ENCODE data around the gene CTPS1.

The CTPS1 gene

GRCh38 chr1:40958210-40958609, 21.3 kb upstream of the CTPS1 start:
- in situ Hi-C loops (cut with HindIII; ENCODE audit: low pct_ligation_motif_present, low pct_unique_long_range_greater_than_20kb, low sequenced_read_pairs): no loop called here
- no peak for DNase-seq

- no peak for DNase-seq
- in situ Hi-C loops (cut with HindIII; ENCODE audit: low pct_ligation_motif_present, low pct_unique_long_range_greater_than_20kb, low sequenced_read_pairs): no loop called here
Measured at GRCh38 chr1:40965531-40965930, 14.0 kb upstream of the CTPS1 start.

- in situ Hi-C loops (cut with HindIII; ENCODE audit: low pct_ligation_motif_present, low pct_unique_long_range_greater_than_20kb, low sequenced_read_pairs): no loop called here
- no peak for DNase-seq
Measured at GRCh38 chr1:40966417-40966816, 13.1 kb upstream of the CTPS1 start.

GRCh38 chr1:40969445-40969844, 10.1 kb upstream of the CTPS1 start:
- in situ Hi-C loops (cut with HindIII; ENCODE audit: low pct_ligation_motif_present, low pct_unique_long_range_greater_than_20kb, low sequenced_read_pairs): no loop called here
- DNase-seq: no peak

GRCh38 chr1:40971966-40972365, 7.5 kb upstream of the CTPS1 start:
- in situ Hi-C loops (cut with HindIII; ENCODE audit: low pct_ligation_motif_present, low pct_unique_long_range_greater_than_20kb, low sequenced_read_pairs): no loop called here
- no peak for DNase-seq

- in situ Hi-C loops (cut with HindIII; ENCODE audit: low pct_ligation_motif_present, low pct_unique_long_range_greater_than_20kb, low sequenced_read_pairs): no loop called here
- no peak for DNase-seq
Measured at GRCh38 chr1:40973912-40974311, 5.6 kb upstream of the CTPS1 start.

GRCh38 chr1:40974945-40975344, 4.6 kb upstream of the CTPS1 start:
- no peak for DNase-seq
- in situ Hi-C loops (cut with HindIII; ENCODE audit: low pct_ligation_motif_present, low pct_unique_long_range_greater_than_20kb, low sequenced_read_pairs): no loop called here

GRCh38 chr1:40976952-40977690, 2.4 kb upstream of the CTPS1 start:
- no peak for DNase-seq
- in situ Hi-C loops (cut with HindIII; ENCODE audit: low pct_ligation_motif_present, low pct_unique_long_range_greater_than_20kb, low sequenced_read_pairs): no loop called here

GRCh38 chr1:40977716-40978115, 1.8 kb upstream of the CTPS1 start:
- DNase-seq: peak; percentile 22
- in situ Hi-C loops (cut with HindIII; ENCODE audit: low pct_ligation_motif_present, low pct_unique_long_range_greater_than_20kb, low sequenced_read_pairs): no loop called here

GRCh38 chr1:40978886-40979240, 633 bp upstream of the CTPS1 start:
- in situ Hi-C loops (cut with HindIII; ENCODE audit: low pct_ligation_motif_present, low pct_unique_long_range_greater_than_20kb, low sequenced_read_pairs): no loop called here

GRCh38 chr1:40980068-40980452, 564 bp downstream of the CTPS1 start:
- no peak for DNase-seq
- in situ Hi-C loops (cut with HindIII; ENCODE audit: low pct_ligation_motif_present, low pct_unique_long_range_greater_than_20kb, low sequenced_read_pairs): no loop called here

More at GRCh38 chr1:40978886-40979240, 633 bp upstream of the CTPS1 start:
- no peak for DNase-seq

GRCh38 chr1:40980453-40981121, 1.1 kb downstream of the CTPS1 start:
- peak; percentile 49 for DNase-seq
- in situ Hi-C loops (cut with HindIII; ENCODE audit: low pct_ligation_motif_present, low pct_unique_long_range_greater_than_20kb, low sequenced_read_pairs): no loop called here

GRCh38 chr1:40981691-40982448, 2.4 kb downstream of the CTPS1 start:
- in situ Hi-C loops (cut with HindIII; ENCODE audit: low pct_ligation_motif_present, low pct_unique_long_range_greater_than_20kb, low sequenced_read_pairs): no loop called here
- no peak for DNase-seq

GRCh38 chr1:40982721-40983120, 3.2 kb downstream of the CTPS1 start:
- DNase-seq: no peak
- in situ Hi-C loops (cut with HindIII; ENCODE audit: low pct_ligation_motif_present, low pct_unique_long_range_greater_than_20kb, low sequenced_read_pairs): no loop called here

GRCh38 chr1:40983286-40983685, 3.8 kb downstream of the CTPS1 start:
- in situ Hi-C loops (cut with HindIII; ENCODE audit: low pct_ligation_motif_present, low pct_unique_long_range_greater_than_20kb, low sequenced_read_pairs): no loop called here
- no peak for DNase-seq

- no peak for DNase-seq
- in situ Hi-C loops (cut with HindIII; ENCODE audit: low pct_ligation_motif_present, low pct_unique_long_range_greater_than_20kb, low sequenced_read_pairs): no loop called here
Measured at GRCh38 chr1:40984066-40984465, 4.6 kb downstream of the CTPS1 start.

GRCh38 chr1:40984531-40984930, 5.0 kb downstream of the CTPS1 start:
- DNase-seq: no peak
- in situ Hi-C loops (cut with HindIII; ENCODE audit: low pct_ligation_motif_present, low pct_unique_long_range_greater_than_20kb, low sequenced_read_pairs): no loop called here

GRCh38 chr1:40985161-40985560, 5.7 kb downstream of the CTPS1 start:
- in situ Hi-C loops (cut with HindIII; ENCODE audit: low pct_ligation_motif_present, low pct_unique_long_range_greater_than_20kb, low sequenced_read_pairs): no loop called here

GRCh38 chr1:40985875-40986274, 6.4 kb downstream of the CTPS1 start:
- DNase-seq: no peak
- in situ Hi-C loops (cut with HindIII; ENCODE audit: low pct_ligation_motif_present, low pct_unique_long_range_greater_than_20kb, low sequenced_read_pairs): no loop called here

More at GRCh38 chr1:40985161-40985560, 5.7 kb downstream of the CTPS1 start:
- DNase-seq: no peak

Data from ACHN (cell line).